ENCODE measurements around the gene TMPRSS4.

Gene TMPRSS4

DNA sequence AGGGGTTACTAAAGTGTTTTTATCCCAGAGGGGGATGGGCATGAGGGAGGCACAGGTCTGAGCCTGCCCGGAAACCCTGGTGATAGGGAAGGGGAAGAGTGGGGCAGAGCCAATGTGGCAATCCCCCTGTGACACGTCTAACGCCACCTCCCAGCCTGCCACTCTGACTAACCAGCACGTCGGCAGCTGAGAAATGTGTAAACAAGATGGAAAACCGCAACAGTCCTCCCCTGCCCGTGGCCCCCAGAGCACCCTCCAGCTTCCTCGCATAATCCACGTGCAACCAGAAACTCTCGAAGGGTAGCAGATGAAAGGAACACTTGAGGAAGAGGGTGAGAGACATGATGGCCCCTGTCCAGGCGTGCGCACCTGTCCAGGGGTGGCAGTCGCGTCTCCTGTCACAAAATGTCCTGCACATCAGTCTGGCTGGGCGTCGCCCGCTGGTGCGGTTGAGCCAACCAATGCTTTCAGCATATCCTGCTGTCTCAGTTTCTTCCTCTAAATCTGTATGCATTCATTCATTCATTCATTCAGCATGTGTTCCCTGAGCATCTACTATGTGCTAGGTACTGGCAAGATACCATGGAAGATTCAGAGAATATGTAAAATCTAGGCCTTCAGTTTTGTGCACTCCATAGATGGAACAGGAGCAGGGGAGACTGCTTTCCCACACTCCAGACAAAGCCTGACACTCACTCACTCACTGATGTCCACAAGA is 4.5 kb downstream of the TMPRSS4 start:
- DNase-seq: no peak

DNA sequence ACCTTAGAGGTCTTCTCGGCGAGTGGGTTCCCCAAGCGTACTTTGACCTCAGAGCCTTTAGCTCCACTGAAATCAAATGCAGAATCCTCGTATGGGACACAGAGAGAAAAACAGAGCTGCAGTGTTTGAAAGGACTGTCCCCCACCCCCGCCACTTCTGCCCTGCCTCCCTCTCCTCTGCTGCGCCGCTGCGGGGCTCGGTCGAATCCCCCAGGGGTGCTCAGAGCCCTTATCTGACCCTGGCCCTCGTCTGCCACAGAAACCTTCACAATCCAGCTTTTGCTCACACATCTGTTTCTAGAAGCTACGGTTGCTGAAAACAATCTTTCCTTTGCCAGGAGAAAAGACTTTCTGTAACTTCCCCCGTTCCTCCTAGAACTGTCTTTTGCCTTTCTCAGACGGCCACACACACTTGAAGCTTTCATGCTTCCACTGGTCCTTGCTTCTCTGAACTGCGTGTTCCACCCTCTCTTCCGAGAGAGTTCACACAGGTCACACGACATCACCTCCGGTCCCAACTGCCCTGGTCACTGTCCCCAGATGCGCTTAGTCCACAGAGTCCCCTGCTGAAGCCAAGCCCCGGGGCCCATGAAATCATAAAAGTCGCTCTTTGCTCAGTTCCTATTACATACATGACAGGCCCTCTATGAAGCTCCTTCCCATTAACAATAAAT is 6.1 kb downstream of the TMPRSS4 start:
- no peak for DNase-seq

DNA sequence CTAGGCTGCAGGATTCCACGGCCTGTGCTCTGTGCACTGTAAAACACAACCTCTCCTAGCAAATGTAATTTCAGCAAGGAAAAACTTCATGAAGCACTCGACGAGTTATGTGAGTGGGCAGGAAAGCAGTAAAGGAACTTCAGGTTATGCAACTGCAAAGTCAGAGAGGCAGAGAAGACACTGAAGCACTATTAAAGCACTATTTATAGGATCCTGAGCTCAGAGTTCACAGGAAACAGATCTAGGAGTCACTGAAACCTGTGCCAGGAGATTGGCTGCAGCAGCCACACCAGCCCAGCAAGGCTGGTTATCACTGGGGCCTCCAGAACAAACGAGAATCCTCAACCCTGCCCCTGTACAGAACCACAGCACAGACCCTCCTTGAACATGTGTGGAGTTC is 7.4 kb downstream of the TMPRSS4 start:
- no peak for DNase-seq

DNA sequence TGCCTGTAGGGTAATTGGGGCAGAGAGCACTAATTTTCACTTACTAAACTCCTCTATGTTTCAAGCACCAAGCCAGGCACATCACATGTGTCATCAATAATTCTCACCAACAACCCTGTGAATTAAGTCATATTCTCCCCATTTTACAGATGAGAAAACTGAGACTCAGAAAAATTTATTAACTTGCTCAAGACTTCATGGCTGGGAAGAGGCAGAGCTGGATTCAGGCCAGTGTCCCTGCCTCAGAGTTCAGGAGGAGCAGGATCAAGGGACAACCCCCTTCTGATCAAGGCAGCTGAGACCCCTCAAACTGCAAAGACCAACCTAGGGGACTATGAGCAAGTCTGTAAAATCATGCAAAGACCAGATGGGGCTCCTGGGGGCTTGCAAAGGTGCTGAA is 7.8 kb downstream of the TMPRSS4 start:
- no peak for DNase-seq

DNA sequence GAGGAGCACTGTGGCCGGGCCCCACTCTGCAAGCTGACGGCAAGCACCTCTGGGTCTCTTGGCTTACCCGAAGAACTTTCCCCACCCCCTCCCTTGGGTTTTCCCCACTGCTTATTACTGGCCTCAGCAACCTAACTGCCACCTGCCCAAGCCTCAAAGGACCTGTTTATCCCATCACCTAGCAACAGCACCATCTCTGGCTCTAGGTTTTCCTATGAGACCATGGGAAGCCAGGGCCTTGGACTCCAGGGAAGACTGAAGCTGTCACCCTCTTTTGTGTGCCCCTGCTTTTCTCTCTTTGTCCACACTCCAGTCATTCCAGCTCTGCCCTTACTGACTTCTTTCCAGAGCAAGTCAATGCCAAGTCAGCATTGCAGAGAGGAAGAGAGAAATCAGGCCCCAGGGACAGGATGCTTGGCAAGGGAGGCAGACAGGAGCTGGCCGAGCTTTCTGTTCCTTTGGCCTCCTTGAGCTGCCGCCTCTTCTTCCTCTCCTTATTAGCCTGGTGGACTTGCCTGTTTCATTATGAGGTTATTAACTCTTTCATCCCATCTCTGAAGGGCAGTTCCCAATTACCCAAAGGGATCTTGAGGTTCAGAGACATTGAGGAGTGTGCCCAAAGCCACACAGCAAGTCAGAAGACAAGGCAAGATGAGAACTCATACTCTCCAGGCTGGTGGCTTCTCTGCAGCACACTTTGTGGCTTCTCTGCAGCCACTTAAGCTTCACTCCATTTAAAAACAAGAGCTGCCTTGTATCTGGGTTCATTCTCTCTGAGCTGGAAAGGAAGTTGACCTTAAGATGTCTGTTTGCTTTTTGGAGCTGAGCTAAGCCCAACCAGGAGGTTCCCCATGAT is 10.3 kb downstream of the TMPRSS4 start, which contains the start of gene SMIM35:
Gene SMIM35, minus strand, starts transcription at position 51 of the 856 bp plus-strand sequence. CDS start 206 bp downstream, outside the sequence.
- no peak for DNase-seq

DNA sequence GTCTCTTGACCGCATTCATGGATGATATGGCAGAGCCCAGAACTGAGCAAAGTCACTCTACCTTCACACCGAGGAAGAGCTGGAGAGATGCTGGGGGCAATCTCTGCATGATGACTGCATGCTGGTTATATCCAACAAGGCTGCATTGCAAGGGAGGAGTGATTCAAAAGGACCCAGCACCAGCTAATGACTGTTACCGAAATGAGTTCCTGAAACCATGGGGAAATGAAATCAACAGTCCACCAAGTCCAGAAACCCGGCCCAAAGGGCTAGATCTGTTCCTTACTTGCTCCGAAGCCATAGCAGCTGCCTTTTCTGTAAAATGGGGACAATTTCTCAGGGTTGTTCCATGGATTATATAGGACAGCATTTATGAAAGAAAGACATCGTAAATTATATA is 11.1 kb downstream of the TMPRSS4 start:
- no peak for DNase-seq

DNA sequence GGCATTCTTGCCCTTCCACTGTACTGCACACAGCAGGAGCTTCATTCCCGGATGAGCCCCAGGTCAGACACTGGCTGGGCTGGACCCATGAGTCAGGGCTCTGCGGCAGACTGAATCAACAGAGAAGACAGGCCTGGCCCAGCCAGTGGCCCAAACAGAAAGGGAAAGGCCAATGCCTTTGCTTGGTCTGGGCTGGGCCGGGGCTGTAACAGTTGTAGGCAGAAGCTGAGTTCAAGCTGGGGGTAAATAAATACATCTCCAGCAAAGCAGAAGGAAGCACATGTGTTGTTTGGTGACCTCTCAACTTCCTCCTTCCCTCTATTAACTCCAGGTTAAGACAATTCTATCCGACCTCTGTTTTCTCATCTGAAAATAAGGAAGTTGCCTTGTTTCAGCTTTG is 11.7 kb downstream of the TMPRSS4 start:
- no peak for DNase-seq

DNA sequence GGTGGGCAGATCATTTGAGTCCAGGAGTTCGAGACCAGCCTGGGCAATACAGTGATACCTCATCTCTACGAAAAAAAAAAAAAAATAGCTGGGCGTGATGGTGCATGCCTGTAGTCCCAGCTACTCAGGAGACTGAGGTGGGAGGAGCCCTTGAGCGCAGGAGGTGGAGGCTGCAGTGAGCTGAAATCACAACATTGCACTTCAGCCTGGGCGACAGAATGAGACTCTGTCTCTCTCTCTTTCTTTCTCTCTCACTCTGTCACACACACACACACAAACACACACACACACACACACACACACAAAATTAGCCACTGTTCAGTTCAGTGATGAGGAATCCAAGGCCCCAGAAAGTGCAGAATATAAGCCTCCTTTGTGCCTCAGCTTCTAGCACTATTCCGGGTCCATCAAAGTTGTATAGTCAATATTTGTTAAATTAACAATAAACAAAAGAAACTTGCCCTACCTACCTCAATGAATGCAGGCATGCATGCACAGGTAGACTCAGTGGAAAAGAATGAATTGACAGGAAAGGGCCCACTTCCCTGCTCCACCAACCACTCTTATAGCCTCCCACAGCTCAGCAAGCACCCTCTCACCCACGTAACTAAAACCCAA is 13.8 kb downstream of the TMPRSS4 start:
- DNase-seq: no peak

DNA sequence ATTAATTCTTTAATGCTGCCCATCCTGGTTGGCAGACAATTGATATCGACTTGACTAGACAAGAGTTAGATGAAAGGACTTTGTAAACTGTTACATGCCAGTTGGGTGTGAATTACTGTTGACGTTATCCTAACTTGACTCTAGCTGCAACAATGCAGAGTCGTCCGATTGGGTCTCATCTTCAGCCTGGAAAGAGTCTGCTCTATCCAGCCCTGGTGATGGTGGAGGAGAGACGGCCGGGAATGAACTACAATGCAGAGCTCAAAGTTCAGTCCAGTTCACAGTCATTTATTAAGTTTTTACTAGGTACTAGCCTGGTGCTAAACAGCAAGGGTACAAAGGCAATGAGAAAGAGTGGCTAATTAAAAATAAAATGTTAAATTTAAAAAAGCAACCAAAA is 14.8 kb downstream of the TMPRSS4 start:
- no peak for DNase-seq

DNA sequence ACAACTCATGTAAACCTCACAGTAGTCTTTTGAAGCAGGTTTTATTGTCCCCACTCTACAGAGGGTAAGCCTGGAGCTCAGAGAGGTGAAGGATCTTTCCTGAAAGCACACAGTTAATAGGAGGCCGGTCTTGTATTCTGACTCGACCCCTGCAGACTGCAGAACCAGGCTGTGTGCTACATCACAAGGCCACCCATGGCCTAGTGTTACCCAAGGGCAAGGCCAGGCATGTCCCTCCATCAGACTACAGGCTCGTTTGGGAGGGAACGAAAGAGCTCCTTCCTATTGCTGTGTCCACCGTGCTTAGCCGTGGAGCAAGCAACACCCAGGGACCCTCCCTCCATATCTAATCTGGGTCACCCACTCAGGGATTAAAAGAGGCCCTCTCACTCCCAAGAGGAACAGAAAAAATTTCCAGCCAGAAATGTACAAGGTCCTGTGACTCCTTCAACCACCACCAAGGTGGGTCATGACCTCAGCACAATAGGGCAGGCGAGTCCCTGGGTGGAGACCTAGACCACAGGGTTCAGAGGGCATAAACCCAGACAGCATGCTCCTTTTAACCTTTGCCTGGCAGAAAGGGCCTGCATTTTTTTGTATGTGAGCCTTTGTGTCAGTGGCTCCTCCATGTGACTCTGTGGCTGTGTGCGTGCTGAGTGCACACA is 16.2 kb downstream of the TMPRSS4 start:
- DNase-seq: no peak

DNA sequence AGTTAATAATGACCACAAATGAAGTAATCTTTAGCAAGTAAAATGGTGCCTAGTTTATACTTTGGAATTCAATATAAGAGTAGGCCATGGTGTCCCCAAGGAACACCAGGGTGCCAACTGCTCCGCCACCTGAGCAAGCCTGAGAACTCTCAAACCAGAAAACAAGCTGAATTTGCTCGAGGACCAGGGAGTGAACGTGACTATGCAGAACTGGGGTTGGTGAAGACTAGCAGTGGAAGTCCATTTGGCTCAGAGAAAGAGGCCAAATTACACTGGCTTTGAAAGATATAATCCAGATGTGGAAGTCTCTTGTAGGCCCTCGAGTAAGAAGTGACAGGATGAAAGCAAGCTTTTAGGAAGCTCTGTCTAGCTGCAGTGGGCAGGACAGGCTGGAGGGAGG is 18.6 kb downstream of the TMPRSS4 start:
- no peak for DNase-seq

DNA sequence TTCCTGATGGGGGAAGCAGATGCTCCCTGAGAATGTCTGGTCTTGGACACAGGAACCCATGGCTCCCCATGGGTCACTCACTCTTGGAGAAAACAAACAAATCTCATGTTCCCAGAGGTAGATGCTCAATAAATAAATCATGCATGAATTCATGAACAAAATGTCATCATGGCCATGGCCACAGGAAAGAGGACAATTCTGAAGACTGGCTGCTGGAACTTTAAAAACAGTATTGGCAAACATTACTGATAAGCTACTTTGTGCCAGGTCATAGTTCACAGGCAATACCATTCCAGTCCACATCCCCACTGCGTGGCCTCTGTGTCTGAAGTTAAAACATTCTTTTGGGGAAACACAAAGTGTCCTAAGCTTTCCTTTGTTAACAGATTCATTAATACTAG is 19.1 kb downstream of the TMPRSS4 start:
- no peak for DNase-seq

DNA sequence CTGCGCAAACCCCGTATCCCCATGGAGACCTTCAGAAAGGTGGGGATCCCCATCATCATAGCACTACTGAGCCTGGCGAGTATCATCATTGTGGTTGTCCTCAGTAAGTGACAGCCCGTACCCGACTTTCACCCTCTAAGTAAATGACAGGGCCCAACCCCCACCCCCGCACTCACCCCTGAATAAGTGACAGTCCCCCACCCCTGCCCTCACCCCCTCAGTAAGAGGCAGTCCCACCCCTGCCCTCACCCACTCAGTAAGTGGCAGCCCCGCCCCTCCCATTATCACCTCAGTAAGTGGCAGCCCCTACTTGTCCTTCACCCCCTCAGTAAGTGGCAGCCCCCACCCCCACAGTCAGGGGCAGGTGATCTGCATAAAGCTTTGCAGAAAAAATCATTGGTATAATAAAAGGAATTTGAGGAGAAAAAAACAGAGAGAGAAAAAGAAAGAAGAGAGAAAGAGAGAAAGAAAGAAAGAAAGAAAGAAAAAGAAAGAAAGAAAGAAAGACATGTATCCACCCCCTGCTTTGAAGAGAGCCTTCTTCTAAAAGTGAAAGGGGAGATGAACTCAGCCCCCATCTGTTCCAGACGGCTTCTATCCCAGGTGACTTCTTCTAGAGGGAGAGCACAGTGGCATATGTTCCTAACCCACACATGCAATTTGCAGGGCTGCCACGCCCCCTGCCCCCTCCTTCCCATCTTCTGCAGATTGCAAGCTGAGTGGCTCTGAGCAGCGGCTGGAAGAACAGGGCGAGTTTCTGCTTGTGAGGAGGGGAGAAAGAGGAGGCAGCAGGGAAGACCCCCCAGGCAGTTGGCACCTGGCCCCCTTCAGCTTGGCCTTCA is 22.3 kb downstream of the TMPRSS4 start:
- no peak for DNase-seq

DNA sequence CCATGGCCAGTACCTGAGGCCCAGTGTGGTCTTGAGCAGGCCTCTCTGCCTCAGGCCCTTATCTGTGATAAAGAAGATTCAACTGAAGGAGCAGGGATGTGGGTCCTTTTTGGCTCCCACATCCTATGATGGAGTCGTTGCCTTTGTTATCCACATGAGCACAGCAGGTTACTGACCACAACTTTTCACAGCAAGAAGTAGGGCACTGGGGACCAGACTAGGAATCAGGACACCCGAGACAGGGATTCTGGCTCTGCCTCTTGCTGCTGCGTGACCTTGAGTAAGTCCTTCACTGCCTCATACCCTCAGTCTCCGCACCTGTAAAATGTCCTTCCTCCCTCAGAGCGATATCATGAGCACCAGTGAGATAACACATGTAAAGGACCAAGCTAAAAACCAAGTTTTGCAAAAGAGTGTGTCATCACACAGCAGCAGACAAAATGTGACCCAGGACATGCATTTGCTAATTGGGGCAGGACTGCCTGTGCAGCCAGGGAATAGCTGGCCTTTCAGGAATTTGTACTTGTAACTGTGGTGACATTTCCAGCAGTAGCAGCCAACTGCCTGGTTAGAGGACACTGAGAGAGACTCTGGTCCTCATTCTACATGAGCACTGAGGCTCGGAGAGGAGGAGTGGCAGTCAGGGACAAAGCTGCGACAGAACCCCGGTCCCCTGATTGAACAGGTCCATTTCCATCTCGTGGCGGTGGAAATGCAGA is 23.1 kb downstream of the TMPRSS4 start:
- DNase-seq: no peak

DNA sequence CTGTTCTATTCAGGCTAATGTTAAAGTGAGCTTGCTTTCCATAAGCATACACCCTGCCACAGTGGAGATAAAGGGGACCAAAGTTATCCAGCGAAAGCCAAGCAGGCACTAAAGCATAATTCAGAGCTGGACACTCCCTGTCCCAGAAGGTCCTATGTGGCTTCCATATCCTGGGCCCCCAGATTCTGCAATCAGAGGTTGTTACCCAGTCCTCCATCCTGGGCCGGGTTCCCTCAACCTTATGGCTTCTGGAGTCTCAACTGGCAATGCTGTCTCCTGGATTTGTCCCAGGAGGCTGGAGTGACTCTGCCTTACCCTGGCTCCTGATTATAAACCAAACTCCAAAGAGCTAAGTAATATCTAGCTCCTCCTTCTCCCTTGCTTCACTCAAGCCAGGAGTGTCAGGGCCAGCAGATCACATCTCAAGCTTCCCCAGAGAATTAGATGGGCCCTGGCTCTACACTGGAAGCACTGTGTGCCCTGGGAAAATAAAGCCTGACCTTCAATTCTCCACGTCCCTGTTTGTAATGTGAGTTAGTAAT is 23.9 kb downstream of the TMPRSS4 start:
- no peak for DNase-seq

DNA sequence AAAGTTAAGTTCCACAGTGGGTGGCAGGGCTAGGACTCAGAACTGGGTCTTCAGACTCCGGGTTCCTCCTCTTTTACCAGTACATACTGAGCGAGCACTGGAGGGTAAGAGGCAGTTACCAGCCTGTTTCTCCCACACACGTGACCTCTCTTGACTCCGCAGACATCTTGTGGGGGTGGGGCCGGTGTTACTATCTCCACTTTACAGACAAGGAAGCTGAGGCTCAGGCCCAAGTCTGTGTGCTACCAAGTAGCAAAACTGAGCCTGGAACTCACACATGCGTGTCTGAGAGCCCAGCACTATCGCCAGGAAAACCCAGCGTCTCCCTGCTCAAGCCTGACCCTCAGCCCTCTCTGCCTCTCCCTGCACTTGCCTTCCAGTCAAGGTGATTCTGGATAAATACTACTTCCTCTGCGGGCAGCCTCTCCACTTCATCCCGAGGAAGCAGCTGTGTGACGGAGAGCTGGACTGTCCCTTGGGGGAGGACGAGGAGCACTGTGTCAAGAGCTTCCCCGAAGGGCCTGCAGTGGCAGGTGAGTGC is 25.9 kb downstream of the TMPRSS4 start:
- no peak for DNase-seq

DNA sequence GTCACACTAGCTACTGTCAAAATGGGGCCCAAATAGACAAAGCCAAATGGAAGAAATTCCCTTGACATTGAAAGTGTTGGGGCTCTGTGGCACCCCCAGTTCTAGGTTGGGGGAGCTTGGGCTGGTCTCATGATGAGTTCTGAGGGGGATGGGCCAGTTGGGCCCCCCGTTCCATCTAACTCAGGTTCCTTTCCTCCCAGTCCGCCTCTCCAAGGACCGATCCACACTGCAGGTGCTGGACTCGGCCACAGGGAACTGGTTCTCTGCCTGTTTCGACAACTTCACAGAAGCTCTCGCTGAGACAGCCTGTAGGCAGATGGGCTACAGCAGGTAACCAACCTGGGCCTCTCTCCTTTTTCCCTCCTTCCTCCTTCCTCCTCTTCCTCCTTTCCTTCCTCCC is 27.6 kb downstream of the TMPRSS4 start:
- no peak for DNase-seq

DNA sequence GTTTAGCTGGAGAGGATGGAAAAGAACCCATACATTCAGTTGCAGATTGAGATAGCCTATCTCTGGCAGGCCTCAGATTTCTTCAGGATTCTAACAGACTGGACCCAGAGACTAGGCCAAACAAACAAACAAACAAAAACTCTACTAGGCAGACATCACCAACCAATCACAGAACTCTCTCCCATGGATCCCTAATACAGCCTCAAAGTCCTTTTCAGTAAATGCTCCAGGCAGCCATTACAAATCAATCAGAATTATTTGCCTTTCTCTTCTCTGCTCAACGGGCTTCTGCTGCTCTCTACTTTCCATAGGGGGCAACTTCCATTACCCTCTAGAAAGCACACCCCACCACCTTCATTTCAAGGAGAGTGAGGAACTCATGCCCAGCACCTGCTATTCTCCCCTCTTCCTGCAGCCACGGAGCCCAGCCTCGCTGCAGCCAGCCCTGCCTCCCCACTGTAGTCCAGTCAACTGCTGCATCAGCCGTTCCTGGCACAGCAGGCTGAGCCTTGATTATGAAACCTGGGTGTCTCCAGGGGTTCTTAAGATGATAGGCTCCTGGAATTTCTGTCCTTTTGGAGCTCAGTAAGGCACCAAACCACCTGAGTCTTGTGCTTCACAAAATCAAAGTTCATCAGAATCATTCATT is 28.9 kb downstream of the TMPRSS4 start:
- no peak for DNase-seq

DNA sequence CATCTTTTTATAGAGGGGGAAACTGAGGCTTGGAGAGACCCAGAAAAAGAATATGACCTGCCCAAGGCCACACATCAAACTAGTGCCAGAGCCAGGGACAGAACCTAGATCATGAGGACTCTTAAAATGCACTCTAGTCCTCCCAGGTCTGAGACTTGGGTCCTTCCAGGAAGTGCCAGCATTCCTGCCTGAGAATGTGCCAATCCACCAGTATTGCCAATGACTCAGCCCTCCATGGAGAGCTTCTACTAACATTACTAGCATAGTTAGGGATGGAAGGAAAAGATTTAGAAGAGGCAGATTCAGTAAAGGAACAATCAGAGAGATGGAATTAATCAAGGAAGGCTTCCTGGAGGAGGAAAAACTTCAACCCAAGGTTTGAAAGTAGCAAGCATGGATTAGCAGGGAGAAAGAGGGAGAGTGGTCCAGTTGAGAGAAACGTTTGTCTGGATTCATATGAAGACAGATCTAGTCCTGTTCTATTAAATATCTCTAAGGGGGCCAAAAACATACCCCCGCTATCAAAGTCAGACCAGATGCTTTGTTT is 30.0 kb downstream of the TMPRSS4 start:
- DNase-seq: peak; percentile 9

All from fibroblast of skin of abdomen (primary cell).